PC-3 (cell line): Measurements from ENCODE around the gene QDPR. TPM values are rescaled to one million over a fixed set of nuclear protein-coding genes. Genes with fewer than 3 reads are reported as not detected.

Source experiments
- ATAC-seq: fragments of 200-7000 bp; cut with Tn5 transposase; 2 replicates; pipeline ENCODE4 v1.9.1; 2020; ENCODE audit warnings: mild to moderate bottlenecking, moderate library complexity
- BruUV-seq: library from RNA; stranded (reverse); fragments of 400-500 nt; replicated peaks from 2 replicates; lab custom pipeline; 2021; lab: Mats Ljungman, UMichigan
- CTCF ChIA-PET: fragments of 300-600 bp; sonication (Branson Sonifier 250); formaldehyde crosslinking; loops from one replicate; lab custom pipeline; 2022; ENCODE audit warnings: antibody characterized with exemption; lab: Charles Lee
- POLR2A ChIA-PET: fragments of 300-600 bp; sonication (Branson Sonifier 250); formaldehyde crosslinking; loops from one replicate; lab custom pipeline; 2022; ENCODE audit warnings: antibody characterized with exemption; ENCODE audit not compliant: unreplicated experiment; lab: Charles Lee
- DNase-seq: peaks from one replicate; pipeline ENCODE4 v3.0.0-alpha.2; 2015
- H2AFZ ChIP-seq: fragments of 300-600 bp; sonication (generic); 2 replicates; pipeline ENCODE4 v1.6.0; 2016; ENCODE audit warnings: antibody characterized with exemption, low read length
- H3F3A ChIP-seq: fragments of 300-600 bp; sonication (generic); one replicate; pipeline ENCODE4 v1.6.0; 2017; ENCODE audit warnings: antibody characterized with exemption, low read length, control low read depth, mild to moderate bottlenecking; ENCODE audit not compliant: unreplicated experiment
- H3K27ac ChIP-seq: fragments of 300-600 bp; sonication (generic); 2 replicates; pipeline ENCODE4 v1.5.1; 2016; ENCODE audit warnings: mild to moderate bottlenecking, low read length
- H3K27me3 ChIP-seq: fragments of 300-600 bp; sonication (generic); 2 replicates; pipeline ENCODE4 v1.6.1; 2016; ENCODE audit warnings: low read length, mixed read lengths
- H3K36me3 ChIP-seq: fragments of 300-600 bp; sonication (generic); 2 replicates; pipeline ENCODE4 v1.6.1; 2016; ENCODE audit warnings: low read depth, mixed run types, low read length, mixed read lengths
- H3K4me1 ChIP-seq: fragments of 300-600 bp; sonication (generic); 2 replicates; pipeline ENCODE4 v1.5.1; 2016; ENCODE audit warnings: low read length; ENCODE audit not compliant: insufficient read depth
- H3K4me2 ChIP-seq: fragments of 300-600 bp; sonication (generic); 2 replicates; pipeline ENCODE4 v1.6.0; 2016; ENCODE audit warnings: low read length
- H3K4me3 ChIP-seq: fragments of 300-600 bp; sonication (generic); 2 replicates; pipeline ENCODE4 v1.5.1; 2016; ENCODE audit warnings: mild to moderate bottlenecking, low read length, mixed read lengths
- H3K79me2 ChIP-seq: fragments of 300-600 bp; sonication (generic); 2 replicates; pipeline ENCODE4 v1.6.1; 2017; ENCODE audit warnings: low read length, mixed read lengths
- H3K9ac ChIP-seq: fragments of 300-600 bp; sonication (generic); 2 replicates; pipeline ENCODE4 v1.6.0; 2016; ENCODE audit warnings: mild to moderate bottlenecking, low read length
- H3K9me2 ChIP-seq: fragments of 300-600 bp; sonication (generic); replicated peaks from 2 replicates; pipeline ENCODE4 v1.6.1; 2016; ENCODE audit warnings: mixed run types, low read length, mixed read lengths
- H3K9me3 ChIP-seq: fragments of 300-600 bp; sonication (generic); 2 replicates; pipeline ENCODE4 v1.6.1; 2016; ENCODE audit warnings: low read length, mixed read lengths
- H4K20me1 ChIP-seq: fragments of 300-600 bp; sonication (generic); 2 replicates; pipeline ENCODE4 v1.6.1; 2016; ENCODE audit warnings: low read length, mixed read lengths
- EZH2 ChIP-seq: fragments of 300-600 bp; sonication (generic); IDR thresholded peaks from one replicate; pipeline ENCODE4 v1.6.1; 2017; ENCODE audit warnings: antibody characterized with exemption, mild to moderate bottlenecking, low read length; ENCODE audit not compliant: unreplicated experiment
- EZH2phosphoT487 ChIP-seq: fragments of 300-600 bp; sonication (generic); IDR thresholded peaks from 2 replicates; pipeline ENCODE4 v1.6.1; 2018; ENCODE audit warnings: mild to moderate bottlenecking, antibody characterized with exemption, low read length, borderline replicate concordance
- intact Hi-C: fragments of 100-400 bp; cut with micrococcal nuclease; formaldehyde crosslinking; loops from 2 replicates; pipeline ENCODE4 v1.9.0; 2023
- total RNA-seq: library from RNA; depleted of rRNA; stranded (reverse); fragments of >200 nt; gene quantifications from 2 replicates; pipeline ENCODE4 v1.2.3, GENCODE V29; 2014
- TF ChIP-seq, protein P1 (sequence below): fragments of 300-600 bp; sonication (generic); conservative IDR thresholded peaks from 2 replicates; pipeline ENCODE4 v1.5.1; 2017; ENCODE audit warnings: antibody characterized with exemption, low read depth, mild to moderate bottlenecking, low read length

QDPR gene
- total RNA-seq, 1 experiment from 2014 or later, result 10.0 TPM

GRCh38 chr4:17526695-17527477, 15.0 kb upstream of the QDPR start:
- Histone ChIP-seq H3K79me2 (no peaks in the 10 kb centered on the region), H3K4me3 (no peak overlapping the region), H3K4me2 (no peak overlapping the region), H3K27me3 (no peaks in the 10 kb centered on the region), H3K9me2 (no peaks in the 10 kb centered on the region), H3K9ac (no peak overlapping the region), H3K9me3 (no peaks in the 10 kb centered on the region), H3F3A (no peaks in the 10 kb centered on the region), H4K20me1 (no peaks in the 10 kb centered on the region), H3K36me3 (no peaks in the 10 kb centered on the region), H3K4me1 (no peaks in the 10 kb centered on the region), H3K27ac (no peak overlapping the region), H2AFZ (no peak overlapping the region)
- ATAC-seq (no peak), DNase-seq (no peak)
- ChIA-PET POLR2A (no interaction called here), CTCF (no interaction called here)
- intact Hi-C loops, result no loop called here
- BruUV-seq, result no TSS peak
- TF ChIP-seq, protein P1, sequence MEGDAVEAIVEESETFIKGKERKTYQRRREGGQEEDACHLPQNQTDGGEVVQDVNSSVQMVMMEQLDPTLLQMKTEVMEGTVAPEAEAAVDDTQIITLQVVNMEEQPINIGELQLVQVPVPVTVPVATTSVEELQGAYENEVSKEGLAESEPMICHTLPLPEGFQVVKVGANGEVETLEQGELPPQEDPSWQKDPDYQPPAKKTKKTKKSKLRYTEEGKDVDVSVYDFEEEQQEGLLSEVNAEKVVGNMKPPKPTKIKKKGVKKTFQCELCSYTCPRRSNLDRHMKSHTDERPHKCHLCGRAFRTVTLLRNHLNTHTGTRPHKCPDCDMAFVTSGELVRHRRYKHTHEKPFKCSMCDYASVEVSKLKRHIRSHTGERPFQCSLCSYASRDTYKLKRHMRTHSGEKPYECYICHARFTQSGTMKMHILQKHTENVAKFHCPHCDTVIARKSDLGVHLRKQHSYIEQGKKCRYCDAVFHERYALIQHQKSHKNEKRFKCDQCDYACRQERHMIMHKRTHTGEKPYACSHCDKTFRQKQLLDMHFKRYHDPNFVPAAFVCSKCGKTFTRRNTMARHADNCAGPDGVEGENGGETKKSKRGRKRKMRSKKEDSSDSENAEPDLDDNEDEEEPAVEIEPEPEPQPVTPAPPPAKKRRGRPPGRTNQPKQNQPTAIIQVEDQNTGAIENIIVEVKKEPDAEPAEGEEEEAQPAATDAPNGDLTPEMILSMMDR, result no peak
- no peak for TF ChIP-seq EZH2
- no peak for TF ChIP-seq EZH2phosphoT487

DNA sequence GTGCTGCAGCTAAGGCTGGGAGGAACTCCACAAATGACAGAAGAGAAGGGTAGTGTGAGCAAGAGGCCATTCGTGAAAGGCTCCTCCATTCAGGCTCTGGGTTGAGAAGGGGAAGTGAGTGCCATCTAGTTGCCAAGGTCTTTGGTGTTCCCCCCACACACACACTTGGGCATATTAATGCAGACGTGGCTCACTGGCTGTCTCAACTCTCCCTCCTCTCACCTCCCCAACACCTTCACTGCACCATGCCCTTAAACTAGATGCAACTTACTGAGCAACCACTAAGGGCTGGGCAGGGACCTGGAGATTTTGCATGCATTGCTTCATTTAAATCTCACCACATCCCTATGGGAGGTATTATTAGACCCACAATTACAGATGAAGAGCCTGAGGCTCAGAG, 11.8 kb upstream of the QDPR start:
- Histone ChIP-seq H3K9me2 (no peaks in the 10 kb centered on the region), H3F3A (no peaks in the 10 kb centered on the region), H3K4me1 (no peaks in the 10 kb centered on the region), H3K27me3 (peaks cover 9% of the 10 kb centered on the region; the same call in 1 of the 2 replicates), H3K4me3 (no peak overlapping the region), H3K4me2 (no peak overlapping the region), H3K27ac (no peak overlapping the region), H3K9ac (no peak overlapping the region), H2AFZ (no peak overlapping the region), H3K9me3 (no peaks in the 10 kb centered on the region), H3K79me2 (no peaks in the 10 kb centered on the region), H4K20me1 (no peaks in the 10 kb centered on the region), H3K36me3 (no peaks in the 10 kb centered on the region)
- ChIA-PET POLR2A (no interaction called here), CTCF (no interaction called here)
- no TSS peak for BruUV-seq
- no peak for TF ChIP-seq EZH2phosphoT487
- TF ChIP-seq, protein P1, result no peak
- TF ChIP-seq EZH2, result no peak
- intact Hi-C loops, result no loop called here
- DNase-seq (no peak), ATAC-seq (no peak)

- Histone ChIP-seq H3K9ac (no peak overlapping the region), H3F3A (no peaks in the 10 kb centered on the region), H3K27ac (no peak overlapping the region), H3K4me1 (no peaks in the 10 kb centered on the region), H3K36me3 (no peaks in the 10 kb centered on the region), H3K9me2 (no peaks in the 10 kb centered on the region), H3K79me2 (no peaks in the 10 kb centered on the region), H3K4me2 (no peak overlapping the region), H2AFZ (no peak overlapping the region), H3K9me3 (no peaks in the 10 kb centered on the region), H4K20me1 (no peaks in the 10 kb centered on the region), H3K27me3 (peaks cover 25% of the 10 kb centered on the region), H3K4me3 (no peak overlapping the region)
- DNase-seq, result no peak
- no TSS peak for BruUV-seq
- TF ChIP-seq, protein P1, result no peak
- no peak for TF ChIP-seq EZH2
- TF ChIP-seq EZH2phosphoT487, result no peak
- POLR2A ChIA-PET, result no interaction called here
- intact Hi-C loops, result no loop called here
- ATAC-seq, result no peak
- CTCF ChIA-PET, result no interaction called here
These were observed 9.7 kb upstream of the QDPR start for GRCh38 chr4:17521595-17521994.
